A549 treated with dexamethasone at 1 μM for 4 hours (cell line): ENCODE results near the gene SLC35A3. TPM values are rescaled to one million over a fixed set of nuclear protein-coding genes. Genes with fewer than 3 reads are reported as not detected.

Source experiments
- total RNA-seq: library from RNA; stranded (reverse); fragments of 200-300 nt; extraction: Qiagen RNA extraction; gene quantifications from 5 replicates; pipeline ENCODE4 v1.2.3, GENCODE V29; 2022

The SLC35A3 gene
- 8.7 to 14.0 TPM (median 10.5 TPM) in 5 replicates for total RNA-seq

GRCh38 chr1:99969729-99970621, at the start of gene SLC35A3:
Gene SLC35A3 (plus strand): TSS chr1:99969996. CDS start chr1:99993555, 23,559 bp downstream.

Other genes starting within 250 kb of the SLC35A3 start
- 1.3 to 2.3 TPM (median 1.7 TPM) in 5 replicates for gene FRRS1, start 203.4 kb upstream of the SLC35A3 start, total RNA-seq
- 2.9 to 4.6 TPM (median 4.1 TPM) in 5 replicates for gene AGL, start 119.6 kb upstream of the SLC35A3 start, total RNA-seq
- 3.3 to 5.2 TPM (median 4.3 TPM) in 5 replicates for gene SASS6, start 162.9 kb downstream of the SLC35A3 start, total RNA-seq
- gene TRMT13, start 163.2 kb downstream of the SLC35A3 start, total RNA-seq: 5.1 to 7.5 TPM (median 6.9 TPM) in 5 replicates
- gene LRRC39, start 208.3 kb downstream of the SLC35A3 start, total RNA-seq: 0.08 to 0.16 TPM (median 0.11 TPM) in 5 replicates